H1 (cell line): ENCODE data around the gene PTTG1IP. TPM values are rescaled to one million over a fixed set of nuclear protein-coding genes. Genes with fewer than 3 reads are reported as not detected.

Experiments used
- CTCF ChIA-PET: fragments of 300-600 bp; sonication (Branson Sonifier 250); formaldehyde crosslinking; loops from one replicate; lab custom pipeline; 2021; ENCODE audit not compliant: partially characterized antibody; lab: Charles Lee
- POLR2A ChIA-PET: fragments of 300-600 bp; sonication (Branson Sonifier 250); formaldehyde crosslinking; loops from one replicate; lab custom pipeline; 2021; ENCODE audit warnings: inconsistent platforms; ENCODE audit not compliant: partially characterized antibody; lab: Charles Lee
- DNase-seq, 2 experiments: peaks; one replicate each; pipeline versions ENCODE4 v3.0.0 to v3.0.0-alpha.2; 2010 to 2022; ENCODE audit warnings: low spot score in 2 of 2, low read depth in 1 of 2, mixed read lengths in 1 of 2
- FAIRE-seq: peaks from 2 replicates; lab custom pipeline; 2011; peaks lifted over from hg19 to GRCh38; lab: Jason Lieb, UNC
- H2AFZ ChIP-seq: 2 replicates; pipeline ENCODE4 v1.8.1; 2012; ENCODE audit warnings: low read length, inconsistent platforms
- H2AK5ac ChIP-seq: 2 replicates; pipeline ENCODE4 v1.6.1; 2013; ENCODE audit warnings: low read depth, low read length
- H2BK120ac ChIP-seq: replicated peaks from 2 replicates; pipeline ENCODE3; 2013; ENCODE audit warnings: low read depth, low read length, inconsistent platforms
- H2BK12ac ChIP-seq: 2 replicates; pipeline ENCODE4 v1.6.1; 2013; ENCODE audit warnings: low read depth, low read length
- H2BK15ac ChIP-seq: 2 replicates; pipeline ENCODE4 v1.6.1; 2013; ENCODE audit warnings: low read length
- H2BK20ac ChIP-seq: 2 replicates; pipeline ENCODE4 v1.6.1; 2013; ENCODE audit warnings: low read length
- H2BK5ac ChIP-seq: 2 replicates; pipeline ENCODE4 v1.6.1; 2013; ENCODE audit warnings: low read depth, low read length
- H3K14ac ChIP-seq: 2 replicates; pipeline ENCODE4 v1.6.1; 2013; ENCODE audit warnings: inconsistent platforms; ENCODE audit not compliant: insufficient read length
- H3K18ac ChIP-seq: 2 replicates; pipeline ENCODE4 v1.6.1; 2013; ENCODE audit warnings: low read length; ENCODE audit errors: extremely low read depth
- H3K23ac ChIP-seq: 2 replicates; pipeline ENCODE4 v1.6.1; 2013; ENCODE audit warnings: inconsistent platforms; ENCODE audit not compliant: insufficient read length
- H3K23me2 ChIP-seq: 2 replicates; pipeline ENCODE4 v1.6.1; 2013; ENCODE audit warnings: low read depth, low read length
- H3K27ac ChIP-seq: 2 replicates; pipeline ENCODE4 v1.6.1; 2011; ENCODE audit warnings: low read depth, low read length, inconsistent platforms
- H3K27me3 ChIP-seq, 4 experiments: replicated peaks in 1 of 4; 1 replicate in 1 of 4; 2 replicates in 3 of 4; pipeline versions ENCODE4 v1.6.1 to v1.8.1; 2011 to 2013; ENCODE audit warnings: low read length in 3 of 4, mild to moderate bottlenecking in 3 of 4, inconsistent platforms in 2 of 4, mixed read lengths in 2 of 4, moderate library complexity in 1 of 4; ENCODE audit not compliant: control insufficient read depth in 3 of 4, insufficient read depth in 3 of 4; ENCODE audit errors: extremely low read depth in 1 of 4
- H3K36me3 ChIP-seq, 4 experiments: 2 replicates each; pipeline versions ENCODE4 v1.6.1 to v1.8.1; 2011 to 2013; ENCODE audit warnings: mild to moderate bottlenecking in 4 of 4, low read length in 3 of 4, moderate library complexity in 2 of 4, control low read depth in 1 of 4, inconsistent platforms in 1 of 4; ENCODE audit not compliant: insufficient read depth in 4 of 4, control insufficient read depth in 2 of 4
- H3K4ac ChIP-seq: replicated peaks from 2 replicates; pipeline ENCODE3; 2013; ENCODE audit warnings: low read length, low read depth, mixed read lengths, inconsistent platforms; ENCODE audit not compliant: insufficient read length
- H3K4me1 ChIP-seq, 4 experiments: replicated peaks in 1 of 4; 1 replicate in 1 of 4; 2 replicates in 3 of 4; pipeline versions ENCODE4 v1.6.1 to v1.8.1; 2011 to 2013; ENCODE audit warnings: low read length in 3 of 4, inconsistent platforms in 2 of 4, mixed read lengths in 1 of 4; ENCODE audit not compliant: insufficient read depth in 4 of 4, control insufficient read depth in 3 of 4
- H3K4me2 ChIP-seq, 2 experiments: 2 replicates each; pipeline versions ENCODE4 v1.6.1 to v1.8.1; 2011 to 2013; ENCODE audit warnings: low read depth in 2 of 2, low read length in 2 of 2, control low read depth in 1 of 2, inconsistent platforms in 1 of 2, mild to moderate bottlenecking in 1 of 2; ENCODE audit not compliant: insufficient read depth in 1 of 2
- H3K4me3 ChIP-seq, 4 experiments: fragments of 200-600, 300-600 bp in 1 of 4; sonication (generic), shearing (Covaris generic), sonication (Bioruptor Twin) in 1 of 4; 2 replicates each; pipeline versions ENCODE4 v1.5.1 to v1.8.1; 2011 to 2016; ENCODE audit warnings: low read length in 4 of 4, low read depth in 3 of 4, control low read depth in 2 of 4, inconsistent platforms in 2 of 4, mild to moderate bottlenecking in 2 of 4, mixed read lengths in 1 of 4, moderate library complexity in 1 of 4; ENCODE audit not compliant: insufficient read depth in 2 of 4; ENCODE audit errors: extremely low read depth in 1 of 4
- H3K56ac ChIP-seq: replicated peaks from 2 replicates; pipeline ENCODE3; 2013; ENCODE audit warnings: low read depth, mild to moderate bottlenecking, mixed read lengths, low read length, inconsistent platforms; ENCODE audit not compliant: insufficient read length
- H3K79me1 ChIP-seq: 2 replicates; pipeline ENCODE4 v1.6.1; 2013; ENCODE audit warnings: low read depth, low read length, control low read depth
- H3K79me2 ChIP-seq, 2 experiments: 2 replicates each; pipeline versions ENCODE4 v1.6.1 to v1.8.1; 2012 to 2013; ENCODE audit warnings: low read length in 2 of 2, mild to moderate bottlenecking in 2 of 2, inconsistent platforms in 1 of 2; ENCODE audit not compliant: insufficient read depth in 2 of 2, control insufficient read depth in 1 of 2
- H3K9ac ChIP-seq, 4 experiments: replicated peaks in 1 of 4; 1 replicate in 1 of 4; 2 replicates in 3 of 4; pipeline versions ENCODE4 v1.6.1 to v1.8.1; 2011 to 2013; ENCODE audit warnings: low read depth in 3 of 4, low read length in 3 of 4, control low read depth in 2 of 4, mild to moderate bottlenecking in 2 of 4, moderate library complexity in 2 of 4, inconsistent platforms in 1 of 4; ENCODE audit errors: extremely low read depth in 1 of 4
- H3K9me3 ChIP-seq, 2 experiments: 2 replicates each; pipeline versions ENCODE4 v1.6.1 to v1.8.1; 2012 to 2013; ENCODE audit warnings: mild to moderate bottlenecking in 2 of 2, moderate library complexity in 2 of 2, control low read depth in 1 of 2, inconsistent platforms in 1 of 2, low read depth in 1 of 2, low read length in 1 of 2, mixed read lengths in 1 of 2; ENCODE audit not compliant: insufficient read depth in 2 of 2
- H4K20me1 ChIP-seq, 2 experiments: replicated peaks in 1 of 2; 2 replicates each; pipeline versions ENCODE3 to v1.8.1; 2011 to 2013; ENCODE audit warnings: inconsistent platforms in 2 of 2, low read length in 2 of 2, mild to moderate bottlenecking in 1 of 2; ENCODE audit not compliant: insufficient read depth in 2 of 2, control insufficient read depth in 1 of 2
- H4K5ac ChIP-seq: 2 replicates; pipeline ENCODE4 v1.6.1; 2013; ENCODE audit warnings: low read length, low read depth, mixed read lengths, inconsistent platforms; ENCODE audit not compliant: insufficient read length
- H4K8ac ChIP-seq: 2 replicates; pipeline ENCODE4 v1.8.0; 2013; ENCODE audit warnings: mild to moderate bottlenecking, moderate library complexity, low read length, inconsistent platforms; ENCODE audit not compliant: insufficient read depth; ENCODE audit errors: extremely low read depth
- H4K91ac ChIP-seq: replicated peaks from 2 replicates; pipeline ENCODE3; 2013; ENCODE audit warnings: low read length, mixed read lengths, inconsistent platforms; ENCODE audit not compliant: insufficient read length
- GTF2F1 ChIP-seq: IDR thresholded peaks from 2 replicates; pipeline ENCODE4 v1.6.1; 2012; ENCODE audit warnings: low read depth, low read length, improper control_type of control experiment, borderline replicate concordance
- KDM1A ChIP-seq: fragments of 200-600, 300-600 bp; sonication (generic); IDR thresholded peaks from 2 replicates; pipeline ENCODE4 v1.7.1; 2016; ENCODE audit warnings: mild to moderate bottlenecking, low read length, borderline replicate concordance
- KDM5A ChIP-seq: fragments of 200-600 bp; IDR thresholded peaks from 2 replicates; pipeline ENCODE4 v1.7.1; 2012; ENCODE audit warnings: mild to moderate bottlenecking, low read length, inconsistent platforms, mixed read lengths
- RAD21 ChIP-seq, 2 experiments: IDR thresholded peaks in 1 of 2; conservative IDR thresholded peaks in 1 of 2; 2 replicates each; pipeline ENCODE4 v1.6.1; 2011; ENCODE audit warnings: low read depth in 2 of 2, low read length in 2 of 2, improper control_type of control experiment in 1 of 2, inconsistent platforms in 1 of 2, mild to moderate bottlenecking in 1 of 2, moderate library complexity in 1 of 2
- SIN3A ChIP-seq, 2 experiments: IDR thresholded peaks in 1 of 2; conservative IDR thresholded peaks in 1 of 2; 2 replicates each; pipeline ENCODE4 v1.6.1; 2011 to 2012; ENCODE audit warnings: low read length in 2 of 2, improper control_type of control experiment in 1 of 2, low read depth in 1 of 2, mild to moderate bottlenecking in 1 of 2
- SIX5 ChIP-seq: IDR thresholded peaks from 2 replicates; pipeline ENCODE4 v1.6.1; 2011; ENCODE audit warnings: mild to moderate bottlenecking, low read depth, low read length
- SP1 ChIP-seq: IDR thresholded peaks from 2 replicates; pipeline ENCODE4 v1.6.1; 2011; ENCODE audit warnings: low read depth, low read length
- SRF ChIP-seq: IDR thresholded peaks from 2 replicates; pipeline ENCODE4 v1.6.1; 2011; ENCODE audit warnings: mild to moderate bottlenecking, low read depth, low read length, moderate library complexity
- WGBS, 2 experiments: shearing (Covaris generic) in 1 of 2; methylation state at CpG; one replicate each; pipeline versions ENCODE4 v1.1.6 to v1.1.7; 2013 to 2015; ENCODE audit warnings: low lambda C conversion rate in 2 of 2, mixed read lengths in 2 of 2, inconsistent platforms in 1 of 2, low coverage in 1 of 2, missing lambda C conversion rate in 1 of 2; ENCODE audit not compliant: insufficient replicate concordance in 2 of 2, insufficient coverage in 1 of 2, insufficient read length in 1 of 2; ENCODE audit errors: extremely low coverage in 1 of 2, missing lambda C conversion rate in 1 of 2; 5-methylcytosine and 5-hydroxymethylcytosine counted together
- polyA plus RNA-seq, 7 experiments: library from polyadenylated mRNA; depleted of rRNA in 3 of 7; stranded (reverse) in 5 of 7; unstranded in 2 of 7; fragments of >200 nt in 5 of 7; fragments of 200-250 nt in 2 of 7; gene quantifications; 1 replicate in 5 of 7; 2 replicates in 1 of 7; 4 replicates in 1 of 7; pipeline versions ENCODE4 v1.2.1 to v1.2.3, GENCODE V29; 2011 to 2013; ENCODE audit warnings: missing spikeins in 2 of 7, mixed read lengths in 2 of 7
- total RNA-seq: library from RNA; stranded (reverse); fragmentation: NEBNext Ultra II Directional; extraction: Animal tissue kit (Norgen Biotek cat#: 25700); gene quantifications from 2 replicates; pipeline ENCODE4 v1.2.1, GENCODE V29; 2021
- TF ChIP-seq, protein P1 (sequence below): IDR thresholded peaks from 2 replicates; pipeline ENCODE4 v1.6.1; 2012; ENCODE audit warnings: inconsistent platforms

Gene PTTG1IP
- total and polyA plus RNA-seq, 2 of the 8 experiments (the other 6 are each of a cell fraction or from before 2014, with no cell fraction given), result 90.8 to 130 TPM

DNA sequence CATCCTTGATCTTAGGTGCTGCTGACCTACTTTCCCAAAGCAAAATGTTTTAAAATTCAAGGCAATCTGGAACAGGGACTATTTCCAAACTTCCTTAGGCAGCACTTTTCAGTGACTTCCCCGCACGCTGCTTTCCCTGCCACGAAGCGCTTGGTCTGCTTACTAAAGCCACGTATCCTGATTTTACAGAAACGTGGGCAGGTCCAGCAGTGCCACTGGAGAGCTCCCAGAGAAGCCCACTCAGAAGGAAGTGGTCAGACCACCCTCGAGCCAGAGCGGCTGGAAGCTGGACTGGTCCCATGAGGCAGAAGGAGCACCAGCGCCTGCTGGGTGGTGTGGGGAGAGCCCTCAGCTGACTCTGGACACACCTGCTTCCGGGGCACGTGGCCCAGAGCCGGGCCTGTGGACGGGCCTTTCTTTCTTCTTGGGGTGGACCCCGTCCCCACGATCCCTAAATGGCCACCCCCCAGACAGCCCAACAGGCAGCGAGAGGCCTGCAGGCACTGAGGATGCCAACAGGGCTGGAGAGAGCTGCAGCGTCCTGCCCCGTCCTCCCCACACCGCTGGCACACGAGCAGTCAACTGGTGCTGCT lies 23.2 kb downstream of the PTTG1IP start:
- no peak overlapping the region for H2BK5ac ChIP-seq
- no peaks in the 10 kb centered on the region; a peak in 1 of 4 replicates for H3K79me2 ChIP-seq
- no peak overlapping the region for H2BK15ac ChIP-seq
- no peak overlapping the region for H3K4me3 ChIP-seq
- H3K14ac ChIP-seq, result no peak overlapping the region
- no peak for DNase-seq
- no peak overlapping the region for H3K27ac ChIP-seq
- H3K9ac ChIP-seq, result no peak overlapping the region
- no peak overlapping the region for H4K5ac ChIP-seq
- H2BK12ac ChIP-seq, result no peak overlapping the region
- H3K23ac ChIP-seq, result no peak overlapping the region
- H2AFZ ChIP-seq, result no peak overlapping the region
- no peak for FAIRE-seq
- no peaks in the 10 kb centered on the region; a peak in 1 of 4 replicates for H3K9me3 ChIP-seq
- H3K4me2 ChIP-seq, result no peak overlapping the region
- H3K27me3 ChIP-seq, result no peaks in the 10 kb centered on the region
- TF ChIP-seq RAD21 (IDR thresholded peaks at IDR 0.05 in 1 of 2, conservative IDR thresholded peaks at IDR 0.05 in 1 of 2; ENCODE audit: low read depth in 2 of 2, low read length in 2 of 2) (no peak), GTF2F1 (no peak), SIN3A (conservative IDR thresholded peaks at IDR 0.05 in 1 of 2, IDR thresholded peaks at IDR 0.05 in 1 of 2; ENCODE audit: low read depth in 1 of 2, low read length in 2 of 2) (no peak), SP1 (no peak), KDM1A (no peak), SIX5 (no peak), SRF (no peak), KDM5A (no peak)
- TF ChIP-seq, protein P1, sequence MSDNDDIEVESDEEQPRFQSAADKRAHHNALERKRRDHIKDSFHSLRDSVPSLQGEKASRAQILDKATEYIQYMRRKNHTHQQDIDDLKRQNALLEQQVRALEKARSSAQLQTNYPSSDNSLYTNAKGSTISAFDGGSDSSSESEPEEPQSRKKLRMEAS, result no peak
- 97% methylated on average over 20 of the region's 20 CpGs; no CpG with 5 or more reads in 1 of the 2 experiments for WGBS, 2 experiments
- no peak overlapping the region for H3K4ac ChIP-seq
- peaks cover 15 to 40% (median 33%) of the 10 kb centered on the region in 4 experiments; a peak in 7 of 8 replicates for H3K36me3 ChIP-seq
- H3K79me1 ChIP-seq, result peaks cover 2% of the 10 kb centered on the region; the same call in 1 of the 2 replicates
- CTCF ChIA-PET, result interaction anchor here (0.7 to 1.4 kb wide), 3 partner anchors 13 to 50 kb away, joined by 3 to 6 read pairs (median 3); partner anchors contain the start of gene UBE2G2
- no peak overlapping the region for H4K91ac ChIP-seq
- H3K56ac ChIP-seq, result no peak overlapping the region
- no peak overlapping the region for H4K8ac ChIP-seq
- no peak overlapping the region for H2BK120ac ChIP-seq
- no peak overlapping the region for H2BK20ac ChIP-seq
- H4K20me1 ChIP-seq, result peaks cover 4 to 11% of the 10 kb centered on the region in 2 experiments
- H3K4me1 ChIP-seq, result peaks cover 0 to 11% (median 4%) of the 10 kb centered on the region in 4 experiments; a peak in 4 of 7 replicates
- POLR2A ChIA-PET, result interaction anchor here (0.6 to 1.5 kb wide), 2 partner anchors 22 to 147 kb away, joined by 3 read pairs; no protein-coding TSS in a partner anchor
- no peaks in the 10 kb centered on the region for H3K23me2 ChIP-seq
- no peak overlapping the region for H2AK5ac ChIP-seq
- no peak overlapping the region for H3K18ac ChIP-seq
